PC-9 (cell line): ENCODE data around the gene SLC2A9. TPM values are rescaled to one million over a fixed set of nuclear protein-coding genes. Genes with fewer than 3 reads are reported as not detected.

ENCODE experiments used
- BruUV-seq: library from RNA; stranded (reverse); fragments of 400-500 nt; replicated peaks from 2 replicates; lab custom pipeline; 2021; lab: Mats Ljungman, UMichigan
- CTCF ChIA-PET: fragments of 300-600 bp; sonication (Branson Sonifier 250); formaldehyde crosslinking; loops from one replicate; lab custom pipeline; 2022; ENCODE audit warnings: antibody characterized with exemption; lab: Charles Lee
- POLR2A ChIA-PET: fragments of 300-600 bp; sonication (Branson Sonifier 250); formaldehyde crosslinking; loops from one replicate; lab custom pipeline; 2022; ENCODE audit warnings: antibody characterized with exemption; ENCODE audit not compliant: unreplicated experiment; lab: Charles Lee
- DNase-seq, 2 experiments: peaks; one replicate each; pipeline versions ENCODE4 v3.0.0 to v3.0.0-alpha.2; 2015 to 2022; ENCODE audit warnings: mixed read lengths in 1 of 2
- H2AFZ ChIP-seq: fragments of 200-600 bp; sonication (generic); 2 replicates; pipeline ENCODE4 v1.8.1; 2017; ENCODE audit warnings: antibody characterized with exemption
- H3F3A ChIP-seq: fragments of 200-600 bp; sonication (generic); 2 replicates; pipeline ENCODE4 v1.8.1; 2017; ENCODE audit warnings: antibody characterized with exemption, mild to moderate bottlenecking, low read depth; ENCODE audit not compliant: insufficient read depth
- H3K27ac ChIP-seq: fragments of 200-600 bp; sonication (generic); 2 replicates; pipeline ENCODE4 v1.6.1; 2016; ENCODE audit warnings: mixed run types
- H3K27me3 ChIP-seq: fragments of 200-600 bp; sonication (generic); 2 replicates; pipeline ENCODE4 v1.6.1; 2016; ENCODE audit warnings: low read depth, mixed run types; ENCODE audit not compliant: insufficient read depth
- H3K36me3 ChIP-seq: fragments of 200-600 bp; sonication (generic); 2 replicates; pipeline ENCODE4 v1.6.1; 2016; ENCODE audit warnings: low read depth, mixed run types
- H3K4me1 ChIP-seq: fragments of 200-600 bp; sonication (generic); replicated peaks from 2 replicates; pipeline ENCODE4 v1.6.1; 2016; ENCODE audit warnings: mixed run types; ENCODE audit not compliant: insufficient read depth
- H3K4me2 ChIP-seq: fragments of 200-600 bp; sonication (generic); 2 replicates; pipeline ENCODE4 v1.6.1; 2017; ENCODE audit warnings: mixed run types
- H3K4me3 ChIP-seq: fragments of 200-600 bp; sonication (generic); 2 replicates; pipeline ENCODE4 v1.6.1; 2016; ENCODE audit warnings: mixed run types
- H3K79me2 ChIP-seq: fragments of 200-600 bp; sonication (generic); 2 replicates; pipeline ENCODE4 v1.6.1; 2017; ENCODE audit warnings: low read depth, mixed run types
- H3K9me2 ChIP-seq: fragments of 200-600 bp; sonication (generic); 2 replicates; pipeline ENCODE4 v1.8.1; 2017; ENCODE audit warnings: mild to moderate bottlenecking; ENCODE audit not compliant: insufficient read depth
- H3K9me3 ChIP-seq: fragments of 200-600 bp; sonication (generic); 2 replicates; pipeline ENCODE4 v1.8.1; 2016; ENCODE audit warnings: low read depth; ENCODE audit not compliant: insufficient read depth
- H4K20me1 ChIP-seq: fragments of 200-600 bp; sonication (generic); 2 replicates; pipeline ENCODE4 v1.8.1; 2017; ENCODE audit not compliant: insufficient read depth
- EZH2 ChIP-seq: fragments of 200-600 bp; sonication (generic); IDR thresholded peaks from 2 replicates; pipeline ENCODE4 v1.8.0; 2017; ENCODE audit warnings: antibody characterized with exemption, low read depth
- intact Hi-C: fragments of 100-400 bp; cut with micrococcal nuclease; formaldehyde crosslinking; loops from one replicate; pipeline ENCODE4 v1.10.0; 2022; ENCODE audit not compliant: unreplicated experiment
- total RNA-seq: library from RNA; stranded (reverse); gene quantifications from 2 replicates; pipeline ENCODE4 v1.2.3, GENCODE V29; 2021
- TF ChIP-seq, protein P1 (sequence below): fragments of 200-600 bp; sonication (generic); conservative IDR thresholded peaks from 2 replicates; pipeline ENCODE4 v1.6.1; 2017; ENCODE audit warnings: mixed run types, antibody characterized with exemption, mild to moderate bottlenecking, moderate library complexity

SLC2A9 gene
- total RNA-seq, 1 experiment from 2014 or later = 0.28 TPM

DNA sequence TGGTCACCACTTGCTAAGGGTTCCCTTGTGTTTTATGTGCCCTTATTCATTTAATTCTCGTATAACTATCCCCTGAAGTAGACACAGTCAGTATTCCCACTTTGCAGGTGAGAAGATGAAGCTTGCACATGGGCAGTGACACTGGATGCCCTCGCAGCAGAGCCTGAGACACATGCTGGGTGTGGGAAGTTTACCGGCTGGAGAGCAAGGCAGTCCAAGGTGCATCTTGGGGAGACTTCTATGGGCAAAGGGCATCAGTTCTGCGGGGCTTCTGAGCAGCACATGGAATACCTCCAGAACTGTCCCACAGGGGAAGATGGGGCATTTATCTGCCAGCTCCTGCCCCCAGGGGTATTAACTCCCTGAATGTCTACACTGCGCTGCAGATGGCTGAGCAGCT is 92.2 kb downstream of the SLC2A9 start:
- DNase-seq = no peak
- ChIA-PET CTCF (no interaction called here), POLR2A (no interaction called here)
- Histone ChIP-seq H3K9me3 (no peaks in the 10 kb centered on the region), H3K27ac (no peak overlapping the region), H3K36me3 (no peaks in the 10 kb centered on the region), H3K4me1 (no peaks in the 10 kb centered on the region), H3F3A (no peaks in the 10 kb centered on the region), H4K20me1 (no peaks in the 10 kb centered on the region), H2AFZ (no peak overlapping the region), H3K79me2 (no peaks in the 10 kb centered on the region), H3K27me3 (peaks cover 4% of the 10 kb centered on the region), H3K4me3 (no peak overlapping the region), H3K9me2 (no peaks in the 10 kb centered on the region), H3K4me2 (no peak overlapping the region)
- intact Hi-C loops = no loop called here
- BruUV-seq = no TSS peak
- no peak for TF ChIP-seq EZH2
- TF ChIP-seq, protein P1, sequence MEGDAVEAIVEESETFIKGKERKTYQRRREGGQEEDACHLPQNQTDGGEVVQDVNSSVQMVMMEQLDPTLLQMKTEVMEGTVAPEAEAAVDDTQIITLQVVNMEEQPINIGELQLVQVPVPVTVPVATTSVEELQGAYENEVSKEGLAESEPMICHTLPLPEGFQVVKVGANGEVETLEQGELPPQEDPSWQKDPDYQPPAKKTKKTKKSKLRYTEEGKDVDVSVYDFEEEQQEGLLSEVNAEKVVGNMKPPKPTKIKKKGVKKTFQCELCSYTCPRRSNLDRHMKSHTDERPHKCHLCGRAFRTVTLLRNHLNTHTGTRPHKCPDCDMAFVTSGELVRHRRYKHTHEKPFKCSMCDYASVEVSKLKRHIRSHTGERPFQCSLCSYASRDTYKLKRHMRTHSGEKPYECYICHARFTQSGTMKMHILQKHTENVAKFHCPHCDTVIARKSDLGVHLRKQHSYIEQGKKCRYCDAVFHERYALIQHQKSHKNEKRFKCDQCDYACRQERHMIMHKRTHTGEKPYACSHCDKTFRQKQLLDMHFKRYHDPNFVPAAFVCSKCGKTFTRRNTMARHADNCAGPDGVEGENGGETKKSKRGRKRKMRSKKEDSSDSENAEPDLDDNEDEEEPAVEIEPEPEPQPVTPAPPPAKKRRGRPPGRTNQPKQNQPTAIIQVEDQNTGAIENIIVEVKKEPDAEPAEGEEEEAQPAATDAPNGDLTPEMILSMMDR = no peak

DNA sequence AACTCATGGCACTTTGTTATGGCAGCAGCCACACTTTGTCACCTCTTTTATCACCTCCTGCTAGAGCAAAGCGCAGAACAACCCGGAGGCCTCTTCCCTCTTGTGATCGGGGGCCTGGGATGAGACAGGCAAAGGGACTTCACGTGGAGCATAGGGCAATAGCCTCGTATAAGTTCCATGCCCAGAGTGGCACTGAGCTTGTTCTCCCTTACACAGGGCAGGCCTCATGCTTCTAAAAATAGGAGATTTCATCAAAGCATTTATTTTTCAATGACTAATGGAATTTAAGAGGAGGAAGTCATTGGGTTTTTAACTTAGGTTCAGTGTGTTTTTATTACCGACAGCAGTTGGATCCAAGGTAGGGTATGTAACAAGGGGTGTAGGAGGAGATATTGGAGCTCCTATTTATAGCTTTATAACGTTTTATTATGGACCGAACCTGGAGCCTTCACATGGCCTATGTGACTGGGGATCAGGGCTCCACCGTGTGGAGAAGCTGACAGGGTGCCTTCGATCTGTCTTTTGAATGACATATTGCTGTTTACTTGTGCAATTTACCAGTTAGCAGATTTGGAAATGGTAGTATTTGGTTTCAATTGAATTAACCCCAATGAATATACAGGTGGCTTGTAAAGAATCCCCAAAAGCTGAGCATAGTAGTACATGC is 93.8 kb downstream of the SLC2A9 start:
- Histone ChIP-seq H3K27me3 (no peaks in the 10 kb centered on the region; the same call in none of the 2 replicates), H3K4me2 (no peak overlapping the region), H3K9me3 (no peaks in the 10 kb centered on the region), H3K27ac (no peak overlapping the region), H3K4me1 (no peaks in the 10 kb centered on the region), H3F3A (no peaks in the 10 kb centered on the region), H4K20me1 (no peaks in the 10 kb centered on the region), H2AFZ (no peak overlapping the region), H3K36me3 (no peaks in the 10 kb centered on the region), H3K4me3 (no peak overlapping the region), H3K9me2 (no peaks in the 10 kb centered on the region), H3K79me2 (no peaks in the 10 kb centered on the region)
- no peak for TF ChIP-seq EZH2
- TF ChIP-seq, protein P1 = no peak; the same call in 1 of the 2 replicates
- no peak for DNase-seq
- ChIA-PET POLR2A (no interaction called here), CTCF (no interaction called here)
- BruUV-seq = no TSS peak
- intact Hi-C loops = no loop called here

DNA sequence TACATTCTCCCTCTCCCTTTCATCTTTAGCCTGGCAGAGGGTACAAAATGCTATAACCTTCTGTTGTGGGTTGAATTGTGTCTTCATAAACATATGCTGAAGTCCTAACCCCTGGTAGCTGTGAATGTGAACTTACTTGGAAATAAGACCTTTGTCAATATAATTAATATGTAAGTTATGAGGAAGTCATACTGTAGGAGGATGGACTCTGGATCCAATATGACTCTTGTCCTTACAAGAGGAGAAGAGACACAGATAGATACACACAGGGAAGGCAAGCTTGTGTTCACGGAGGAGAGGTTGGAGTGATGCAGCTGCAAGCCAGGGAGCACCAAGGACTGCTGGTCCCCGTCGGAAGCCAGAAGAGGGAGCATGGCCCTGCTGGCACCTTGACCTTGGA is 94.7 kb downstream of the SLC2A9 start:
- H3F3A ChIP-seq = no peaks in the 10 kb centered on the region

More for the DNA sequence above, 94.7 kb downstream of the SLC2A9 start:
- Histone ChIP-seq H3K27ac (no peak overlapping the region), H3K4me2 (no peak overlapping the region), H3K4me1 (no peaks in the 10 kb centered on the region), H3K27me3 (no peaks in the 10 kb centered on the region; the same call in 1 of the 2 replicates), H3K79me2 (no peaks in the 10 kb centered on the region), H3K9me2 (no peaks in the 10 kb centered on the region), H4K20me1 (no peaks in the 10 kb centered on the region), H3K4me3 (no peak overlapping the region), H3K36me3 (no peaks in the 10 kb centered on the region), H3K9me3 (no peaks in the 10 kb centered on the region), H2AFZ (no peak overlapping the region)
- no TSS peak for BruUV-seq
- no peak for TF ChIP-seq EZH2
- TF ChIP-seq, protein P1 = no peak
- CTCF ChIA-PET = no interaction called here
- POLR2A ChIA-PET = no interaction called here
- intact Hi-C loops = no loop called here
- DNase-seq = no peak
